HG03159 (cell line): Measurements from ENCODE around the gene IRF3.

ENCODE experiments used
- ATAC-seq: cut with Tn5 transposase; IDR thresholded peaks from one replicate; pipeline ENCODE4 v1.9.1; 2021; ENCODE audit warnings: mild to moderate bottlenecking, moderate library complexity; ENCODE audit not compliant: unreplicated experiment

Gene IRF3

GRCh38 chr19:49687566-49688316 lies 22.1 kb upstream of the IRF3 start:
- no peak for ATAC-seq

- no peak for ATAC-seq
These were observed 21.5 kb upstream of the IRF3 start for GRCh38 chr19:49687150-49687549.

- ATAC-seq: no peak
These were observed 20.9 kb upstream of the IRF3 start for GRCh38 chr19:49686503-49687088.

GRCh38 chr19:49685845-49686332 lies 20.2 kb upstream of the IRF3 start:
- no peak for ATAC-seq

- no peak for ATAC-seq
These were observed 19.4 kb upstream of the IRF3 start for GRCh38 chr19:49684983-49685553.

GRCh38 chr19:49684251-49684982 lies 18.8 kb upstream of the IRF3 start:
- no peak for ATAC-seq

GRCh38 chr19:49683814-49684250 lies 18.2 kb upstream of the IRF3 start:
- no peak for ATAC-seq

- ATAC-seq: no peak
These were observed 16.6 kb upstream of the IRF3 start for GRCh38 chr19:49682274-49682673.

- no peak for ATAC-seq
These were observed 16.2 kb upstream of the IRF3 start for GRCh38 chr19:49681830-49682229.

- no peak for ATAC-seq
These were observed 15.0 kb upstream of the IRF3 start for GRCh38 chr19:49680421-49681351.

GRCh38 chr19:49679771-49680413 lies 14.2 kb upstream of the IRF3 start:
- ATAC-seq: no peak

- ATAC-seq: no peak
These were observed 13.5 kb upstream of the IRF3 start for GRCh38 chr19:49678985-49679770.

- no peak for ATAC-seq
These were observed 12.4 kb upstream of the IRF3 start for GRCh38 chr19:49677901-49678674.

- ATAC-seq: no peak
These were observed 11.7 kb upstream of the IRF3 start, which contains the start of gene PRMT1 for GRCh38 chr19:49677231-49677900. Gene PRMT1 (plus strand): TSS chr19:49677271. CDS start chr19:49677281, 10 bp downstream.

- ATAC-seq: peak; percentile 68
These were observed 11.2 kb upstream of the IRF3 start for GRCh38 chr19:49676784-49677230.

GRCh38 chr19:49676136-49676783 lies 10.6 kb upstream of the IRF3 start:
- ATAC-seq: peak; percentile 28
